Rectal smooth muscle tissue (tissue), 1 donor: Measurements from ENCODE around the gene BCAS1.

Experiments
- H3K27ac ChIP-seq: one replicate; pipeline ENCODE4 v1.7.0; 2013; ENCODE audit warnings: low read depth, low read length, inconsistent platforms
- H3K27me3 ChIP-seq: one replicate; pipeline ENCODE4 v1.7.0; 2013; ENCODE audit warnings: low read length; ENCODE audit not compliant: control insufficient read depth, insufficient read depth
- H3K36me3 ChIP-seq: one replicate; pipeline ENCODE4 v1.7.0; 2013; ENCODE audit warnings: low read length; ENCODE audit not compliant: control insufficient read depth, insufficient read depth
- H3K4me1 ChIP-seq: one replicate; pipeline ENCODE4 v1.7.0; 2013; ENCODE audit warnings: low read length; ENCODE audit not compliant: control insufficient read depth, insufficient read depth
- H3K4me3 ChIP-seq: one replicate; pipeline ENCODE4 v1.7.0; 2013; ENCODE audit warnings: low read length
- H3K9ac ChIP-seq: one replicate; pipeline ENCODE4 v1.7.0; 2013; ENCODE audit warnings: low read length

The BCAS1 gene

DNA sequence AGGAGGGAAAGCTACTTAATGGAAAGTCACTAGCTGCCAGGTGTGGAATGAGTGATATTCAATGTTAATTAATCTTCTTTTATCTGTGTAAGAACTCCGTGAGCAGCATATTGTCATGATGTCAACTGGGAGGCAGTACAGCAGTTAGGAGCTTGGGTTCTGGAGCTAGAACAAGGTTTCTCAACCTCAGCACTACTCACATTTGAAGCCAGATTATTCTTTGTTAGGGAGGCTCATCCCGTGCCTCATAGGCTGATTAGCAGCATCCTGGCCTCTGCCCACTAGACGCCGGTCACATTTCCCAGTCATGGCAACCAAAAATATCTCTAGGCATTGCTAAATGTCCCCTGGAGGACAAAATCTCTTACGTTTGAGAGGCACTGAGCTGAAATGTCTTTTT lies 41.2 kb downstream of the BCAS1 start:
- H3K4me1 ChIP-seq = no peaks in the 10 kb centered on the region
- no peak overlapping the region for H3K27ac ChIP-seq
- H3K4me3 ChIP-seq = no peak overlapping the region
- H3K27me3 ChIP-seq = no peaks in the 10 kb centered on the region
- no peak overlapping the region for H3K9ac ChIP-seq
- H3K36me3 ChIP-seq = no peaks in the 10 kb centered on the region

DNA sequence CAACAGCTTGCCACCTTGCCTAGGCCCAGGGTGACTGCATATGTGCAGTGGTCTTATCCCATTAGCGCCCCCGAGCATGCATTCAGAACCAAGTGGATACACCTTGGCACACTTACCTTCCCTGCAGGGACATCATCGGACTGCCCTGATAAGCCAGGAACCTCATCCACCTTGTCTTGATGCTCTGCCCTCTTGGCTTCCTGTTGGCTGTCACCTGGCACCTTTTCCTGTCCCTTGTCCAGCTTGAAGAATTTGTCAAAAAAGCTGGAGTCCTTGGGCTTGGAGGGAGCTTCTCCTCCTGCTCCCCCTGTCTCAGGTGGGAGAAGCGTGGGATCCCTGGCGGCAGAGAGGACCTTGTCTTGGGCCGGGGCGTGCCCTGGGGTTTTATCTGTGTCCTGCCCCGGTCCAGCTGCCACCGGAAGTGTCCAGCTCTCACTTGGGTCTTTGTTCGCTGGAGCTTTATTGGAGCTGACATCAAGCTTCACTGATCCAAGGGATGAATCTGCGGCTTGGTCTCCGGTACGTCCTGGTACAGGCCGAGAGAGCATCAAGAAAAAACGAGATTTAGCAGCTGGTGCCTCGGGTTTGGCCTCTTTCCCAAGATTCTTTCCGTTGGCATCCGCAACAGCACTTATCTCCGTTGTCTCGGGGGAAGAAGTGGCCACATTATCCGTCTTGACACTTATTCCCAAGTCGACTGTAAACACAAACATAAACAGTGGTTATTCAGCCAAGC lies 42.0 kb downstream of the BCAS1 start:
- Histone ChIP-seq H3K4me1 (no peaks in the 10 kb centered on the region), H3K4me3 (no peak overlapping the region), H3K36me3 (no peaks in the 10 kb centered on the region), H3K27me3 (no peaks in the 10 kb centered on the region), H3K27ac (no peak overlapping the region), H3K9ac (no peak overlapping the region)

- no peak overlapping the region for H3K4me3 ChIP-seq
- H3K27me3 ChIP-seq = no peaks in the 10 kb centered on the region
- H3K36me3 ChIP-seq = no peaks in the 10 kb centered on the region
- H3K27ac ChIP-seq = no peak overlapping the region
- H3K9ac ChIP-seq = no peak overlapping the region
- H3K4me1 ChIP-seq = no peaks in the 10 kb centered on the region
Observed at GRCh38 chr20:54027704-54028103, 42.7 kb downstream of the BCAS1 start.

DNA sequence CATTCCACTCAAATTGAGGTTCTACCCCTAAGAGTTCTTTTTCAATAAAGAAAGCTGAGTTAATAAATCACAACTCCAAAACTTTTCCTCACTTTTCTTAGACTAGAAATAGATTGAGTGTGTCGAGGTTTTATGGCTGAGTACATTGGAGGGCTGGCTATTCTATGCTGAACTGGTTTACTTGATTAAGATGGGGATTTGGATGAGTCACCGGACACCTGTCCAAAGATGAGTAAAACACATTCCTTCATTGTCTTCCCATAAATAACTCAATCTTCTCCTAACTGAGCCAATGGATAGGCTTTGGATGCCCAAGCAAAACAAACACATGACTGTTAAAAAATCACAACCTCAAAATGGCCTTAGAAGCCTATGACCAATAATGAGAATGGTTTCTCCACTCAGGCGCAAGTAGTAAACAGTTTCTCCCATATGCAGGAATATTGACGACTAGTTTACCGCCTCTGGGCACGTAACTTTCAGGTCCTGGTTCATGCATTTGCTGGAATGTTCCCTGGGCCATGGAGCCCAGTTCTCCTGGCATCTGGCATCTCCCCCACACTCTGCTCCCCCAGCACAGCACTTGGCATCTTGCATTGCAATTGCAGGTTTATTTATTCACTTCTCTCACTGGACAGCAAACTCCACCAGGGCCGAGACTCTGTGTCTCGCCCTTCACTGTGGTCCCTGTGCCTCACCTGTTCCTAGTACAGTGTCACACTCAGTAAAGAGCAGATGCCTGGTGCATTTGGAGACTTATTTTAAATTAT lies 43.9 kb downstream of the BCAS1 start:
- Histone ChIP-seq H3K9ac (no peak overlapping the region), H3K36me3 (no peaks in the 10 kb centered on the region), H3K27me3 (no peaks in the 10 kb centered on the region), H3K4me3 (no peak overlapping the region), H3K27ac (no peak overlapping the region), H3K4me1 (no peaks in the 10 kb centered on the region)

GRCh38 chr20:54025251-54025771 lies 45.1 kb downstream of the BCAS1 start:
- H3K27me3 ChIP-seq = no peaks in the 10 kb centered on the region
- H3K27ac ChIP-seq = no peak overlapping the region
- no peak overlapping the region for H3K9ac ChIP-seq

DNA sequence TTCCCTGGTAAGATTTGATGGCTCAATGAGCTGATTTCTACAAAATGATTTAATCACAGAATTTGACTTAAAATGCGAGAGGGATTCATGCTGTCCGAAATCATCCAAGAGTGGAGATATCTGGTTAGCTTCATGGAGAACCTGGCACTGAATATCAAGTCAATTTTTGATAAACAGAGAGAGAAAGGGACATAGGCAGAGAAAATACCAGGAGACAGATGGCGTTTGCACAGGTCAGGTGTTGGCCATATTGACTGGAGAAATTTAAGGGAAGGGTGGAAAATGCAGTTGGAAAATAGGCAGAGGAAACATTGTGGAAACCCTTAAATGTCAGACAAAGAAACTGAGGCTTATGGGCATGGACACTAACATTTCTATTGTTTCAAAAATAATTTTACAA lies 47.0 kb downstream of the BCAS1 start:
- H3K4me3 ChIP-seq = no peak overlapping the region
- no peaks in the 10 kb centered on the region for H3K4me1 ChIP-seq
- H3K36me3 ChIP-seq = no peaks in the 10 kb centered on the region
- H3K27me3 ChIP-seq = no peaks in the 10 kb centered on the region
- no peak overlapping the region for H3K27ac ChIP-seq
- H3K9ac ChIP-seq = no peak overlapping the region

More at GRCh38 chr20:54025251-54025771, 45.1 kb downstream of the BCAS1 start:
- H3K36me3 ChIP-seq = no peaks in the 10 kb centered on the region
- no peaks in the 10 kb centered on the region for H3K4me1 ChIP-seq
- no peak overlapping the region for H3K4me3 ChIP-seq

DNA sequence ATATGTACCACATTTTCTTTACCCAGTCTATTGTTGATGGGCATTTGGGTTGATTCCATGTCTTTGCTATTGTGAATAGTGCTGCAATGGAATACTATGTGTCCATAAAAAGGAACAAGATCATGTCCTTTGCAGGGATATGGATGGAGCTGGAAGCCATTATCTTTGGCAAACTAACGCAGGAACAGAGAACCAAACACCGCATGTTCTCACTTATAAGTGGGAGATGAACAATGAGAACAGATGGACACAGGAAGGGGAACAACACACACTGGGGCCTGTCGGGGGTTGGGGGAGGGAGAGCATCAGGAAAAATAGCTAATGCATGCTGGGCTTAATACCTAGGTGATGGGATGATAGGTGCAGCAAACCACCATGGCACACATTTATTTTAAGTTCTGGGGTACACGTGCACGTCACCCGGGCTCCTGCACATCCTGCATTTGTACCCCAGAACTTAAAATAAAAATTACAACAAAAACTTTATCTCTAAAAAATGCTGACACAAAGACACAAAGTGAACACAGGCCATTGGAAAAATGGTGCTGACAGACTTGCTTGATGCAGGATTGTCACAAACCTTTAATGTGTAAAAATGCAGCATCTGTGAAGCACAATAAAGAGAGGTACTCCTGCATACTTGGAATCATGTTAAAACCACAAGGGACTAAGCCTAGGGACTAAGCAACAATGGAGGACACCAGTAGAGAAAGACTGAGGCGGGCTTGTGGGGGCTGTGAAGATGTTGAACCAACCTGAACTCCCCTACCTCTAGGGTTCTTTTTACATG lies 48.8 kb downstream of the BCAS1 start:
- Histone ChIP-seq H3K36me3 (no peaks in the 10 kb centered on the region), H3K9ac (no peak overlapping the region), H3K4me3 (no peak overlapping the region), H3K27ac (no peak overlapping the region), H3K27me3 (no peaks in the 10 kb centered on the region), H3K4me1 (no peaks in the 10 kb centered on the region)

DNA sequence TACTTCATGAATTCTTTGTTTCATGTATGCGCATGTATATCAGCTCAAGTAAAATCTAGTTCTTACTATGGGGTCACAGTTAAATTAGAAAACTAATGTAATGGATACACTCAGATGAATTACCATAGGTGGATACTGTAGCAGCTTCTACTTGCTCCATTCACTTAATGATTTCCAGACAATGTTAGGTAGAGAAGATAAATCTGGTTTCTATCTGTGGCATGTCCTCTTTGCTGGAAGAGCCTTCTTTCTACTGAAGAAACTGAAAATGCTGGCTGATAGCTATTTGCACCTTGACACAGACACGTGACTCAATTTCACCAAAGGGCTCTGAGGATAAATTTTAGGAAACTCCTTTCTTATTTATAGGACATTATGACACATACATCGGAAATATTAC lies 49.5 kb downstream of the BCAS1 start:
- no peaks in the 10 kb centered on the region for H3K4me1 ChIP-seq
- no peak overlapping the region for H3K27ac ChIP-seq
- H3K27me3 ChIP-seq = no peaks in the 10 kb centered on the region
- H3K4me3 ChIP-seq = no peak overlapping the region
- H3K9ac ChIP-seq = no peak overlapping the region
- no peaks in the 10 kb centered on the region for H3K36me3 ChIP-seq

DNA sequence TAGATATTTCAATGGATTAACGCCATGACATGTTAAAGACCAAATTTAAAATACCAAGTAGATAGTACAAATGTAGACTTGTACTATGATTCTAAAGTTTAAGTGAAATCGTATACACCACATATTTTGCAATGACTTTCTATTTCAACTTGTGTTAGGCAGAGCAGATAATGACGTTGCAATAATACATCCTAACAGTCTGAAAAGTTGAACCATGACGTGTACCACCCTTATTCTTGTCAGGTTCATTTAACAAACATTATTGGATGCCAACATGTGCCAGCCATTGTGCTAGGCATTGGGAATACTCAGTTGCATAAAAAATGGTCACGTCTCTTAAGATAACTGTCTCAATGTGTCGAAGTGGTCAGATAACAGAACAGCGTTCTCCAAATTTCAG lies 50.0 kb downstream of the BCAS1 start:
- H3K9ac ChIP-seq = no peak overlapping the region
- no peak overlapping the region for H3K27ac ChIP-seq
- no peaks in the 10 kb centered on the region for H3K36me3 ChIP-seq
- H3K4me3 ChIP-seq = no peak overlapping the region
- H3K27me3 ChIP-seq = no peaks in the 10 kb centered on the region
- H3K4me1 ChIP-seq = no peaks in the 10 kb centered on the region

DNA sequence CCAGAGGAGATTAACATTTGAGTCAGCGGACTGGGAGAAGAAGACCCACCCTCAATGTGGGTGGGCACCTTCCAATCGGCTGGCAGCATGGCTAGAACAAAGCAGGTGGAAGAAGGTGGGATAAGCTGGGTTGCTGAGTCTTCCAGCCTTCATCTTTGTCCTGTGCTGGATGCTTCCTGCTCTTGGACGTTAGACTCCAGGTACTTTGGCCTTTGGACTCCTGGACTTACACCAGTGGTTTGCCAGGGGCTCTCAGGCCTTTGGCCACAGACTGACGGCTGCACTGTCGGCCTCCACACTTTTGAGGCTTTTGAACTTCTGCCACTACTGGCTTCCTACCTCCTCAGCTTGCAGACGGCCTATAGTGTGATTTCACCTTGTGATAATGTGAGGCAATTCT lies 50.8 kb downstream of the BCAS1 start:
- no peak overlapping the region for H3K4me3 ChIP-seq
- H3K27ac ChIP-seq = no peak overlapping the region
- H3K4me1 ChIP-seq = no peaks in the 10 kb centered on the region

GRCh38 chr20:54019127-54019526 lies 51.3 kb downstream of the BCAS1 start:
- H3K4me1 ChIP-seq = no peaks in the 10 kb centered on the region
- no peak overlapping the region for H3K9ac ChIP-seq
- H3K36me3 ChIP-seq = no peaks in the 10 kb centered on the region
- no peak overlapping the region for H3K27ac ChIP-seq
- no peak overlapping the region for H3K4me3 ChIP-seq
- H3K27me3 ChIP-seq = no peaks in the 10 kb centered on the region

More for the DNA sequence above, 50.8 kb downstream of the BCAS1 start:
- no peak overlapping the region for H3K9ac ChIP-seq
- H3K27me3 ChIP-seq = no peaks in the 10 kb centered on the region
- no peaks in the 10 kb centered on the region for H3K36me3 ChIP-seq

DNA sequence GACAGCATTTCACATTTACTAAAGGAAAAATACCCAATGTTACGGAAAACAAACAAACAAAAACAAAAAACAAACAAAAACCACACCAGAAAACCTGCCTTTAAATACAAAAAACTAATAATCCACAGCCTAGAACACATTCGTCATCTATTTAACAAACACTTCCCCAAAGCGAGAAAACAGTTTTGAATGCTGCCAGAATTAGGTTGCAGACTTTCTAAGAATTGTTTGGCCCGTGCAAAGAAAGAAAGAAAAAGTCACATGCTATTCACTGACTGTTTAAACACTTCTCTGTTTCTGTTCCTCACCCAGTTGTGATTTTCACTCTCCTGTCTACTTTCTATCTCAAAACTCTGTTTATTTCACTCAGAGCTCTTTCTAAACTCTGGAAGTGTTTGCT lies 52.5 kb downstream of the BCAS1 start:
- Histone ChIP-seq H3K36me3 (no peaks in the 10 kb centered on the region), H3K27ac (no peak overlapping the region), H3K27me3 (no peaks in the 10 kb centered on the region), H3K9ac (no peak overlapping the region), H3K4me3 (no peak overlapping the region), H3K4me1 (no peaks in the 10 kb centered on the region)
